GM21423 (cell line): ENCODE results near the gene FXYD5.
A peak's percentile ranks its signal among the peaks of the same experiment; 100 is the strongest.

Experiments
- ATAC-seq: cut with Tn5 transposase; IDR thresholded peaks from one replicate; pipeline ENCODE4 v1.9.1; 2021; ENCODE audit warnings: mild to moderate bottlenecking, moderate library complexity; ENCODE audit not compliant: unreplicated experiment

The FXYD5 gene

DNA sequence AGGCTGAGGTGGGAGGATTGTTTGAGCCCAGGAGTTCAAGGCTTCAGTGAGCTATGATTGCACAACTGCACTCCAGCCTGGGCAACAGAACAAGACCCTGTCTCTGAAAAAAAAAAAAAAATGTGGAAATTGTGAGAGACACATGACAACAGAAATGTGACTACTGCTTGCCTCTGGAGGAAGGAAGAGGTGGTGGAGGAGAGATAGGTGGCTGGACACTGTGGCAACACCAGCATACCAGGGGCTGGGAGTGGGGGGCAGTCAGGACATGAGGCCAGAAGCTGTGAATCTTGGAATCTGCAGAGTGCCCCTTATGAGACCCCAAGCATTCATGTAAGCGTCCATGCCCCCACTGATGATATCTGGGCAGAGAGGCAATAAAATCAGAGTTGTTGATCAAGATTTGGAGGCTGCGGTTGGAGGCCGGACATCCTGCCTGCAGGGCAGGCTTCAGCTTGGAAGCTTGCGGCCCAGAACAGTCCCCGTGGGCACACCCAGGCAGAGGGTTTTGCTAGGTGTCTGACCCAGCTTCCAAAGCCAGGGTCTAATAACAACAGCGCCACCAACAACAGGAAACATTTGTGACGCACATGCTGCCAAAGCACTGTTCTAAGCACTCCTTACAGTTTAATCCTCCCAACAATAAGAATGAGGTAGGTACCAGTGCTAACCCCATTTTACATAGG, 57.2 kb downstream of the FXYD5 start:
- ATAC-seq = no peak

DNA sequence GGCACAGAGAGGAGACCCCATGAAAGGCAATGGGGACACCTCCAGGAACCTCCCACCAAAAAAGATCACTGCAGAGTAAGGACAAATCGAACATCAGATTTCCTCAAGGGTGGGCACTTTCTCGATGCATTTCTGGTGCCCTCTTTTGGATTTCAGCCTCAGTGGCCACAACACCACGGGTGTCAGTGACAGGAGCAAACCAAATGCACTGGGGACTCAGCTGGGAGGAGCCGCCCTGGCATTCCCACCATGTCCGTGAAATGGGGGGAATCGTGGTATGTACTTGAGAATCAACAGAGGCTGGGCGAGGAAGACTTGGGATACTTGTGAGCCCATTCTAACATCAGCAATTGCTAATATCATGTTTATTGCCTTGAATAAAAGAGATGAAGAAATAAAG, 57.7 kb downstream of the FXYD5 start:
- no peak for ATAC-seq

DNA sequence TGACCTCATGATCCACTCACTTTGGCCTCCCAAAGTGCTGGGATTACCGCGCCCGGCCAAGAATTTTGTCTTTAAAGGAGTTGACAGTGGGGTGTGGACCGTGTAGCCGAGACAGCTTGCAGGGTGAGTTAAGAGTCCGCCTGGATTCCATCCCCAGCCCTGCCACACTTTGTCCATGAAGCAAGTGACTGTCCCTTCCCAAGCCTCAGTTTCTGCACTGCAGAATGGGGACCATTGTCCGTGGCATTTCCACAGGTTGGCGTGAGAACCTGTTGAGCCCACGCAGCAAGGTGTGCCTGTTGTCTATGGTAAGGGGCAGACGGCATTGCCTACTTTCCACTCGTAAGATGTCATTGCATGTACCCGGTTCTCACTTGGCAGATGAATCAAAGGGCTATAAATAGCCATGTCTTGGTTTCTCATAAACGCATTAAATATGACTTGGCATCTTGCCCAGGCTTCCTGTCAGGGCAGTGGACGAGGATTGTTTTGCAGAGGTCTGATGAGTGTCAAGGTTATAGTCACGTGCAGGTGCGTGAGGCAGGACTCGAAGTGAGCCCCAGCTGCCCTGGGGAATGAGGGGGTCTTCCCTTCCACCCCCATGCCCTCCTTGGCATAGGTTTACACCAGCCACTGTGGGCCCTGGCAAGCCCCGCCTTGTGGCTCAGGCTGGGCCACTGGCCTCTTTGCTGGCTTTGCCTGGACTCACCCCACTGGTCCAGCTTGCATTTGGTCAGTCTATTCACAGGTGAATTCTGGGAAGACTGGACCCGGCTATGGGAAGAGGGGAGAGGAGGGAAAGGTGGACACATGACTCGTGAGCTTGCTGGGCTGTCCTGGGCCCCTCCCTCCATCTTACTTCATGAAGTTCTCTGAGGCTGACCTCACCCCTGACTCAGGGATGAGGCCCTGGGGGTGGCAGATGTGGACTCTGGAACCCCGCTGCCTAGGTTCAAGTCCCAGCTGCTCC, 59.4 kb downstream of the FXYD5 start:
- ATAC-seq = peak; percentile 51

DNA sequence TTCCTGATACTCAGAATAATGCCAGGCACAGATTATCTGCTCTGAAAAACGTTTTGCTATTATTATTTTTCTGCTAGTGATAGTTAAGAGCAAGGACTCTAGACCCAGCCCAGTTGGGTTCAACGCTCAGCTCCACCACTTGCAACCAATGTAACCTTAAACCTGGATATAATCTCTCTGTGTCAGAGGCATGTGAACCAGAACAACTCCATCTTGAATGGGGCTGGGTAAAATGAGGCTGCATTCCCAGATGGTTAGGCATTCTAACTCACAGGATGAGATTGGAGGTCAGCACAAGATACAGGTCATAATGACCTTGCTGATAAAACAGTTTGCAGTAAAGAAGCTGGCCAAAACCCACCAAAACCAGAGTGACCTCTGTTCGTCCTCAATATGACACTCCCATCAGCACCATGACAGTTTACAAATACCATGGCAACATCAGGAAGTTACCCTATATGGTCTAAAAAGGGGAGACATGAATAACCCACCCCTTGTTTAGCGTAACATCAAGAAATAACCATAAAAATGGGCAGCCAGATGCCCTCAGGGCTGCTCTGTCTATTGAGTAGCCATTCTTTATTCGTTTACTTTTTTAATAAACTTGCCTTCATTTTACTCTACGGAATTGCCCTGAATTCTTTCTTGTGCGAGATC, 60.4 kb downstream of the FXYD5 start:
- no peak for ATAC-seq

DNA sequence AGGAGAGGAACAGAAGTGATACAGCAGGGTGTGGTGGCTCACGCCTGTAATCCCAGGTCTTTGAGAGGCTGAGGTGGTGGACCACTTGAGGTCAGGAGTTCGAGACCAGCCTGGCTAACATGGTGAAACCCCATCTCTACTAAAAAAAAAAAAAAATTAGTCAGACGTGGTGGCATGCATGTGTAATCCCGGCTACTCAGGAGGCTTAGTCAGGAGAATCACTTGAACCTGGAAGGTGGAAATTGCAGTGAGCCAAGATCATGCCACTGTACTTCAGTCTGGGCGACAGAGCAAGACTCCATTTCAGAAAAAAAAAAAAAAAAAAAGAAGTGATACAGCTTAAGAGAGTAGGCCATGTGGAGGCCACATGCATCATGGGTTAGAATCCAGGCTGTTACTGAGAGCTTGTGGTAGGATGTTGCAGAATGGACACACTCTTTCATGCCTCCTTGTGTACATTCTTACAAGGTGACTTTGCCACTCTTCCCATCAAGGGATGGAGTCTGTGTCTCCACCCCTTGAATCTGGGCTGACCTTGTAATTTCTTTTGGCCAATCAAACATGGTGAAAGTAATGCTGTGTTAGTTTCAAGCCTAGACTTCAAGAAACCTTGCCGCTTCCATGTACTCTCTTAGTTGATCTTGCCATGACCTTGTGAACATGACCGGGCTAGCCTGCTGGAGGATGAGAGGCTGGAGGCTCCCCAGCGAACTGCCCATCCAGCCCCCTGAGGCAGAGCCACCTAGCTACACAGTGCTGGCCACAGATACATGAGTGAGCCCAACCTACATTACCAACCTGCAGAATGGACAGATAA, 61.7 kb downstream of the FXYD5 start:
- ATAC-seq = no peak

DNA sequence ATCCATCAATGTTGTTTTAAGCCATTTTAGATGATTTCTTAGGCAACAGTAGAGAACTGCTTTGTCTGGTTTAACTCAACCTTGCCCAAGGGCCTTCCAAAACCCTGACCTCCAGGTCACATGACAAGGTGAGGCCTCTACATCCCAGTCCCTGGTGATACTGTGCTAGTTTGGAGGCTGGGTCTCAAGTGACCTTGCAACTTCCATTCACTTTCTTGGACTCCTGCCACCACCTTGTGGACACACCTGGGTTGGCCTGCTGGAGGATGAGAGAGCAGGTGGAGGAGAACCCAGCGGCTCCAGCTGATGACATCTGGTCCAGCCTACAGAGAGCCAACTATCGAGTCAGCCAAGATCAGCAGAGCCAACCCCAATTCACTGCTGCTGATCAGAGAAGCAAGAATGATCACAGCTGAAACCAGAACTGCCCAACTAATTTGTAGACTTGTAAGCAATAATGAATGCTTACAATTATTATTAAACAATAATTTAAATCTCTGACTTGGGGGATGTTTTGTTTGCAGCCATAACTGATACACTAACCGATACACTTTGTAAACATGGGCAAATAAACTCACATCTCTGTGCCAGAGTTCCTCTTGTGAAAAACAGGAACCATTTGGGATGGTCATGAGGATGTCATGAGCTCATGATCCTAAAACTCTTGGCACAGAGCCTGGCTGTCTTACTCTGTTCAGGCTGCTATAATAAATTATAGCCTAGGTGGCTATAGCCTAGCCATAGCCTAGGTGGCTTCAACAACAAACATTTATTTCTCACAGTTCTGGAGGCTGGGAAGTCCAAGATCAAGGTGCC, 62.5 kb downstream of the FXYD5 start:
- no peak for ATAC-seq

DNA sequence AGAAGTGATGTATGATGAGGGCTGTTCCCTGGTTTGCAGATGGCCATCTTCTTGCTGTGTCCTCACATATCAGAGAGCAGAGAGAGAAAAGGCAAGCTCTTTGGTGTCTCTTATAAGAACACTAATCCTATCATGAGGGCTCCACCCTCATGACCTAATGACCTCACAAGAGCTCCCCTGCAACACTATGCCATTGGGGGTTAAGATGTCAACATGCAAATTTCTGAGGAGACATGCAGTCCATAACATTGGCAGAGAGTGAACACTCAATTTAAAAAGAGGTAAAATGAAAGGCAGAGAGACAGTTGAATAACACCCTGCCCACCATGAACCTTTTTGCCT, 63.1 kb downstream of the FXYD5 start:
- ATAC-seq = no peak

DNA sequence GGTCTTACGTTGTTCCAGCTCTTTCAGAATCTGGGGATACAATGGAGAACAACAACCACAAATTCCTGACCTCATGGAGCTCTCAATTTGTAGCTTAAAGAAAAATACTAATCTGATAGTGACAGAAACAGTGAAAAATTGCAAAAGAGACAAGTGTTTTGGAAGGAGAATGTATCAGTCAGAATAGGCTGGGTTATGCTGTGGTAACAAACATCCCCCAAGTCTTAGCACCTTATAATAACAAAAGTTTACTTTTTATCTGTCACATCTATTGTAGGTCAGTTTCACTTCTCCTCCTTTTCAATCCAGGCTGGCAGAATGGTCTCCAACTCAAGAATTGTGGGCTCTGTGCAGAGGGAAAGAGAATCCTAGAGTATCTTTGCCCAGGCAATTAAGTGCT, 64.5 kb downstream of the FXYD5 start:
- no peak for ATAC-seq
